Measurements from ENCODE around the gene RAPGEF4. TPM values are rescaled to one million over a fixed set of nuclear protein-coding genes. Genes with fewer than 3 reads are reported as not detected.

RAPGEF4 gene
- total RNA-seq, 1 experiment from 2014 or later: 0.62 TPM

- in situ Hi-C loops (cut with HindIII; ENCODE audit: low pct_unique_long_range_greater_than_20kb, low sequenced_read_pairs) (no loop called here), intact Hi-C loops (cut with micrococcal nuclease; ENCODE audit: unreplicated experiment) (no loop called here)
- Histone ChIP-seq H3K4me1 (ENCODE audit: control insufficient read depth, insufficient read depth, low read length) (peaks cover 15% of the 10 kb centered on the region), H3K36me3 (ENCODE audit: control insufficient read depth, insufficient read depth, low read length) (no peaks in the 10 kb centered on the region), H3K4me3 (ENCODE audit: low read depth in 2 of 2, low read length in 2 of 2) (no peak overlapping the region), H3K9me3 (ENCODE audit: control insufficient read depth, insufficient read depth, low read depth, low read length) (no peaks in the 10 kb centered on the region), H3K27ac (ENCODE audit: low read length) (no peak overlapping the region), H3K27me3 (ENCODE audit: control insufficient read depth, insufficient read depth, low read length) (no peaks in the 10 kb centered on the region)
- BruUV-seq (replicated peaks): no TSS peak
- POLR2A ChIA-PET: no interaction called here
- no peak for TF ChIP-seq REST (IDR thresholded peaks at IDR 0.05; ENCODE audit: insufficient read depth in 1 of 2, low read depth in 2 of 2, low read length in 1 of 2)
- TF ChIP-seq POLR2AphosphoS5 (IDR thresholded peaks at IDR 0.05; ENCODE audit: low read depth, low read length): no peak
- TF ChIP-seq SIN3A (IDR thresholded peaks at IDR 0.05; ENCODE audit: borderline replicate concordance, insufficient read depth, low read depth, low read length): no peak
- TF ChIP-seq CTCF (IDR thresholded peaks at IDR 0.05): no peak
- TF ChIP-seq TCF7L2 (IDR thresholded peaks at IDR 0.05; ENCODE audit: low read depth, low read length): no peak
- DNase-seq (ENCODE audit: low read depth, low spot score): no peak
- no peak for ATAC-seq
- CTCF ChIA-PET: no interaction called here
Observed at GRCh38 chr2:172988728-172989127, 253.1 kb downstream of the RAPGEF4 start.

- DNase-seq (ENCODE audit: low read depth, low spot score) (no peak), ATAC-seq (no peak)
- intact Hi-C loops (cut with micrococcal nuclease; ENCODE audit: unreplicated experiment) (no loop called here), in situ Hi-C loops (cut with HindIII; ENCODE audit: low pct_unique_long_range_greater_than_20kb, low sequenced_read_pairs) (no loop called here)
- ChIA-PET POLR2A (no interaction called here), CTCF (interaction anchor here (0.5 kb wide), 1 partner anchor 348 kb away, joined by 5 read pairs; no protein-coding TSS in a partner anchor)
- Histone ChIP-seq H3K4me1 (ENCODE audit: control insufficient read depth, insufficient read depth, low read length) (peaks cover 7% of the 10 kb centered on the region), H3K36me3 (ENCODE audit: control insufficient read depth, insufficient read depth, low read length) (no peaks in the 10 kb centered on the region), H3K27me3 (ENCODE audit: control insufficient read depth, insufficient read depth, low read length) (no peaks in the 10 kb centered on the region), H3K9me3 (ENCODE audit: control insufficient read depth, insufficient read depth, low read depth, low read length) (no peaks in the 10 kb centered on the region), H3K4me3 (ENCODE audit: low read depth in 2 of 2, low read length in 2 of 2) (no peak overlapping the region), H3K27ac (ENCODE audit: low read length) (no peak overlapping the region; the same call in 1 of the 2 replicates)
- TF ChIP-seq POLR2AphosphoS5 (IDR thresholded peaks at IDR 0.05; ENCODE audit: low read depth, low read length) (no peak), TCF7L2 (IDR thresholded peaks at IDR 0.05; ENCODE audit: low read depth, low read length) (no peak), CTCF (IDR thresholded peaks at IDR 0.05) (no peak), REST (IDR thresholded peaks at IDR 0.05; ENCODE audit: insufficient read depth in 1 of 2, low read depth in 2 of 2, low read length in 1 of 2) (no peak), SIN3A (IDR thresholded peaks at IDR 0.05; ENCODE audit: borderline replicate concordance, insufficient read depth, low read depth, low read length) (no peak)
- BruUV-seq (replicated peaks): no TSS peak
Observed at GRCh38 chr2:172991031-172991430, 255.4 kb downstream of the RAPGEF4 start.

Data from Panc1 (cell line).